Upper lobe of left lung (tissue), 4 donors: ENCODE data around the gene CBX5.

Experiments
- EP300 ChIP-seq, 4 donors: sonication (generic); formaldehyde crosslinking; IDR thresholded peaks; one replicate each; pipeline ENCODE4 v1.5.1; 2017; ENCODE audit warnings: antibody characterized with exemption in 4 of 4, control low read depth in 2 of 4
- TF ChIP-seq, protein P1 (sequence below), 6 experiments: fragments of 450-650 bp in 4 of 6; fragments of 200-600 bp in 2 of 6; sonication (generic) in 2 of 6; IDR thresholded peaks; one replicate each; pipeline ENCODE4 v1.5.1; 2016 to 2019; ENCODE audit warnings: antibody characterized with exemption in 6 of 6

DNA sequence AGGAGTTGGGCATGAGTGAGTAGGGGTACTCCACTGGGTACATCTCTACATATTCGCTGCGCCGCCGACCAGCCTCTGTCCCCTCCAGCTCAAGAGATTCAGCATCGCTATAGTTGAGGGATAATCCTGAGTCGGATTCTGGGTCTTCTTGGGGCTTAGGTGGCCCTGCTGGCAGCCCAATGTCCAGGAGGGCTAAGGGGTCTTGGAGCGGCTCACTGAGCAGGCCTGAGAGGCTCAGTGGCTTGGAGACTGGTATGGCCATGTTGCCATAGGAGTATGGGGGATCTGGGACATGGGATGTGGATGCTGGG lies 13.0 kb upstream of the CBX5 start:
- TF ChIP-seq EP300 (IDR thresholded peaks at IDR 0.05): no peak
- TF ChIP-seq, protein P1, sequence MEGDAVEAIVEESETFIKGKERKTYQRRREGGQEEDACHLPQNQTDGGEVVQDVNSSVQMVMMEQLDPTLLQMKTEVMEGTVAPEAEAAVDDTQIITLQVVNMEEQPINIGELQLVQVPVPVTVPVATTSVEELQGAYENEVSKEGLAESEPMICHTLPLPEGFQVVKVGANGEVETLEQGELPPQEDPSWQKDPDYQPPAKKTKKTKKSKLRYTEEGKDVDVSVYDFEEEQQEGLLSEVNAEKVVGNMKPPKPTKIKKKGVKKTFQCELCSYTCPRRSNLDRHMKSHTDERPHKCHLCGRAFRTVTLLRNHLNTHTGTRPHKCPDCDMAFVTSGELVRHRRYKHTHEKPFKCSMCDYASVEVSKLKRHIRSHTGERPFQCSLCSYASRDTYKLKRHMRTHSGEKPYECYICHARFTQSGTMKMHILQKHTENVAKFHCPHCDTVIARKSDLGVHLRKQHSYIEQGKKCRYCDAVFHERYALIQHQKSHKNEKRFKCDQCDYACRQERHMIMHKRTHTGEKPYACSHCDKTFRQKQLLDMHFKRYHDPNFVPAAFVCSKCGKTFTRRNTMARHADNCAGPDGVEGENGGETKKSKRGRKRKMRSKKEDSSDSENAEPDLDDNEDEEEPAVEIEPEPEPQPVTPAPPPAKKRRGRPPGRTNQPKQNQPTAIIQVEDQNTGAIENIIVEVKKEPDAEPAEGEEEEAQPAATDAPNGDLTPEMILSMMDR (IDR thresholded peaks at IDR 0.05): no peak
